Activated CD8-positive, alpha-beta memory T cell treated with anti-CD3 and anti-CD28 coated beads, Interleukin-2, amount 50 U/mL, for 1 hour (primary cell): ENCODE measurements around the gene C16orf74.

Experiments
- DNase-seq: peaks from one replicate; pipeline ENCODE4 v3.0.0-alpha.2; 2020; ENCODE audit errors: extremely low read depth

The C16orf74 gene

DNA sequence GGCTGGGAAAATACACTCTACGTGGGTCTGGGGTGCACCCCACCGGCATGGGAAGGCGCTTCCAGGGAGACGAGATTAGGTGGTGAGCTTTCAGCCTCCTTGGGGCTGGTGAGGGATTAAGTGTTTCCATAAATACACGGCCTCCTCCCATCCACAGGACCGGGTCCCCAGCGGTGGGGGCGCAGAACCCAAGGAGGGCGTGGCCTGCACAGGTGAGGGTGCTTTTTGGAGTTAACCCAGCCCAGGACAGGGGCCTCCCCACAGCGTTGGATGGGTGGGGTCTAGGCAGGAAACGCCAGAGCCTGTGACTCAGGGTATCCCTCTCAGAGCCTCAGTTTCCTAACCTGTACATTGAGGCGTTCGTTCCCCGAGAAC, 1.1 kb downstream of the C16orf74 start:
- DNase-seq = no peak

DNA sequence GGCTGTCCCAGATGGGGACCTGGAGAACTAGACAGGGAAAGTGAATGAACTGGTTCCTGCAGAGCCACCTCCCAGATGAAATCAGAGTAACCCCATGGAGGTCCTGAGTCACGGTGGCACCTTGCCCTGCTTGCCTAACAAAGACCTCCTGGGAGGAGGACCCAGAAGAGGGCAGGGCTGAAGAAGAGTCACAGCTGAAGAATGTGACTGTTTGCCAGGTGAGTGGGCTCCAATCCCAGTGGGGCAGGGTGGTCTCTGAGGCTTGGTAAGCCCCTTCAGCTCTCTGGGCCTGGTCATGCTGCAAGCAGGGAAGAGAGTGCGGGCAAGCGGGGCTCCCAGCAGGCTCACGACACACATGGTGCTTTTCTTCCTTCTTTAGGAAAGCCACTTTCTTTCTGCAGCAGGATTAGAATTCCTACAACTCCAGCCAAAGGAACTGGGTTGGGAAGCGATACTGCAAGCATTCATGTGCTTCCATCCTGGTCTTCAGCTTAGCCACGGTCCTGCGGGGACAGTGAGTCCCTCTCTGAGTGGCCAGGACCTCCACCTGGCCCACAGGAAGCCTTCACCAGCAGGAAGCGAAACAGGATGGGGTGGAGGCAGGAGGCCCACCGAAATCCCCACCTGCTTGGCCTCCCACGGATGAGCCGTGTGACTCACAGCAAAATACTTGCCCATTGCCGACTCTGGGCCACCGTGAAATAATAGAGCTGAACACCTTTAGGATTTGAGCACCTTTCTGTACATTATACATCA, 4.3 kb downstream of the C16orf74 start:
- DNase-seq = no peak

DNA sequence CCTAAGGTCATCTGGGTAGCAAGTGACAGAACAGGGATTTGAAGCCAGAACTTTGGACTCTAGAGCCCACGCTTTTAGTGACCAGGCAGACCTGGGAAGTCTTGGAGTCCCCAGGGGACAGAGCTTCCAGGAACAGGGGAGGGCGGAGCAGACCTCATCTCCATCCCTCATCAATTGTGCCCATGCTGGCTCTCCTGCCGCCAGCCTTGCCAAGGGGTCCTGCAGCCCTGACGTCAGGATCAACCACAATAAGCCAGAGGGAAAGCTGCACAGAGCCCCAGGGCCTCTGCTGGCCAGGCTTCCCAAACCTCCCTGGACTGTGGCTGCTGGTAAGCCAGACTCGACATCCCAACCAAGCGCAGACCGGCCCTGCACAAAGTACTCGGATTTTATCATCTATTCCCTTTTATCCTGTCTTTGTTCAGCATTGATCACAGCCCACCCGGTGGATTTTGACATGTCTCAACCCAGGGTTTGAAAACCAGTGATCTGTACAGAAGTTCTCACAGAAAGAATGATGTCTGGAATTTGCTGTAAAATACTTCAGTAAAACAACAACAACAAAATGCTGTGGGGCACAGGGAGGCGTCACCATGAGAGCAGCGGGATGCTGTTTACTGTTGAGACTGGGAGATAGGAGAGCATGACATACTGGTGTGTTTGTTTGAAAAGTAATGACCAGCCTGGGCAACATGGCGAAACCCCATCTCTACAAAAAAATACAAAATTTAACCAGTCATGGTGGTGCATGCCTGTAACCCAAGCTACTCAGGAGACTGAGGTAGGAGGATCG, 11.8 kb downstream of the C16orf74 start:
- no peak for DNase-seq

DNA sequence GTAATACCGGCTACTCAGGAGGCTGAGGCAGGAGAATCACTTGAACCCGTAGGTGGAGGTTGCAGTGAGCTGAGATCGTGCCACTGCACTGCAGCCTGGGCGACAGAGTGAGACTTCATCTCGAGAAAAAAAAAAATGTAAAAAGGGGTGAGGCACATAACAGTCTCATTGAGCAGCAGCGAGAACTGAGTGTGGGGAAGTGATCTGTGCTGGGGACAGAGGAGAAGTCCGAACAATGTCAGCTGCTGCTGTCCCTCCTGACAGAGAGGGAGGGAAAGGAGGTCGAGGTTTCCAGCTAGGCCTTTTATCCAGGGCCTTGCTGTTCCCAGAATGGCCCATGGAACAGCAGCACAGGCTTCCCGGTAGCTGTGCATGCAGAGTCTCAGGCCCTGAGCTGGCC, 14.0 kb downstream of the C16orf74 start:
- DNase-seq = no peak

GRCh38 chr16:85735946-85736345, 14.9 kb downstream of the C16orf74 start:
- no peak for DNase-seq

DNA sequence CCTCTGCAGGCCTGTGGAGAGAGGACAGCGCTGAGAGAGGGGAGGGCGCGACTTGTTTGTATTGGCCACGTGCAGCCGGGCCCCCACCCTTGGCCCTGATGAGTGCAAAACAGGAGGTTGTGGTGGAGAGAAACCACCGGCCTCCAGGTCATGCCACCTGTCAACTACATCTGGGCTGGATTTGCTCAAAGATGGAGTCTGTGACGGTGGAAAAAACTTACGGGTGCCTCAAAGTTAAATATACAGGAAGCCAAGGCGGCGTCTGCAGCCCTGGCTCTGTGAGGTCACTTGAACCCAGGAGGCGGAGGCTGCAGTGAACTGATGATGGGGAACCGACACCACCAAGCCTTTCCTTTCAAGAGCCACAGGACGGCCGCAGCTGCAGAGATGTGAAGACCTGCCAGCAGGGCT, 15.7 kb downstream of the C16orf74 start:
- no peak for DNase-seq

GRCh38 chr16:85734311-85735017, 16.4 kb downstream of the C16orf74 start:
- no peak for DNase-seq

- no peak for DNase-seq
Observed at GRCh38 chr16:85733839-85734170, 17.1 kb downstream of the C16orf74 start.

GRCh38 chr16:85733155-85733838, 17.6 kb downstream of the C16orf74 start:
- DNase-seq = no peak

DNA sequence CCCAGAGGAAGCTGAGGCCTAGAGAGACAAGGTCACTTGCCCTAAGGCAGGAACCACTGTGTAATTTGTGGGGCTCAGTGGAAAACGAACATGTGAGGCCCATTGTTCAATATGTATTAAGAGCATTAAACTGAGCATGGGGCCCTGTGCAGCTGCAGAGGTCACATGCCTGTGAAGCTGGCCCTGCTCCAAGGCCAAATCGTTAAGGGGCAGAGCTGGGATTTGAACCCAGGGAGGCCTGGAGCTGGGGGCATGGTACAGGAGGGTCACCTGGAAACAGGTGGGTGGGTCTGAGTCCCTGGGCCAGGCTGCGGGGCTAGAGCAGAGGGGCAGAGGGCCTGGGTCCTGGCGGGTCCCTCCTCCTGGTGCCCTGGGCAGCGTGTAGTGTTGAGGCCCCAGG, 19.7 kb downstream of the C16orf74 start:
- DNase-seq = no peak

- no peak for DNase-seq
Observed at GRCh38 chr16:85730186-85730465, 20.8 kb downstream of the C16orf74 start.

DNA sequence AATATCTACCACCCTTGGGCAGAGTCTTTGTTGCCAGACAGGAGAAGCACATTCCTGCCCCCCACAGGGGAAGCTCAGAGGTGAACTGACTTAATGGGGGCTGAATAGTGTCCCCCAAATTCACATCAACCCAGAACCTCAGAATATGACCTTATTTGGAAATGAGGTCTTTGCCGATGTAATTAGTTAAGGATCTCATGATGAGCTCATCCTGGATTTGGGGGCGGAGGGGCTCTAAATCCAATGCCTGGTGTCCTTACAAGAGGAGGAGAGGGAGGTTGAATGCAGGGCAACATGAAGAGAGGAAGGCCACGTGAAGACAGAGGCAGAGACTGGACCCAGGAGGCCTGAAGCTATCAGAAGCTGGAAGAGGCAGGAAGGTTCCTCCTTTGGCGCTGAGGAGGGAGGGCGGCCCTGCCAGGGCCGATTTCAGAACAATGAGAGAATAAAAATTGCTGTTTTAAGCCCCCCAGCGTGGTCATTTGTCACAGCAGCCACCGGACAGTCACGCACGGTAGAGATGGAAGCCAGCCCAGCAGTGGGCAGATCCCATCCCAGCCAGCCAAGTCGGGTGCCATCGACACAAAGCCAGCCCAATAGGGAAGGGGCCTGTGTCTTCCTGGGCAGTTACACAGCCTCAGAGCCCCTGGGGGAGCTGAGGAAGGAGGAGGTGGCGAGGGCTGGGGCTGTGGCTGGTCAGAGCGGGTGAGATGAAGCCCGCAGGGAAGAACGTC, 21.3 kb downstream of the C16orf74 start:
- DNase-seq = no peak

DNA sequence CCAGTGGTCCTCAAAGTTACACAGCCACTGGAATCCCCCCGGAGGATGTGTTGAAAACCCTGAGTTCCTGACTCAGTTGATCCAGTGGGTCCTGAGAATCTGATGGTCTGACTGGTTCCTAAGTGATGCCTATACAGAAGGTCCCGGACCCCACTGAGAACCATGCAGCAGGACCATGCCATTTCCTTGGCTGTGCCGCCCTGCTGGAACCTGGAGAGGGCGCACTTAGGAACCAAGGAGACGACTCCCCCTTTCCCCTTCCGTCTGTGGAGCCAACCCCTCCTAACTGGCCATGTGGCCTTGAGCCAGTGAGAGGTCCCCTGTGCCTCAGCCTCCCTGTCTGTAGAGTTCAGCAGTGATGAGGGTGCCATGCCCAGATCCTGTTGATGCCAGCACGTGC, 22.0 kb downstream of the C16orf74 start:
- no peak for DNase-seq

GRCh38 chr16:85724936-85725335, 26.0 kb downstream of the C16orf74 start:
- DNase-seq = no peak

- no peak for DNase-seq
Observed at GRCh38 chr16:85724126-85724879, 26.6 kb downstream of the C16orf74 start.

- no peak for DNase-seq
Observed at GRCh38 chr16:85722128-85722893, 28.6 kb downstream of the C16orf74 start.

DNA sequence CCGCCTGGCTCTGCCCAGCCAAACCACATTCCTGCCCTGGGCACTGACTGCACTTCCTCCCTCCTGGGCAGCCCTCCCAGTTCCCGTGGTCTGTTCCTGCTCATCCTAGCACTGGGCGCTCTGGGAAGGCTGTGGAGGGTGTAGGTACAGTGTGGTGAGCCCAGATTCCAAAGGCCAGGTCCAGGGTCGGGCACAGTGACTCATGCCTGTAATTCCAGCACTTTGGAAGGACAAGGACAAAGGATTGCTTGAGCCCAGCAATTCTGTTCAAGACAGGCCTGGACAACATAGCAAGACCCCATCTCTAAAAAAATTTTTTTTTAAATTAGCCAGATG, 30.6 kb downstream of the C16orf74 start:
- DNase-seq = no peak

GRCh38 chr16:85719605-85720301, 31.1 kb downstream of the C16orf74 start:
- no peak for DNase-seq

DNA sequence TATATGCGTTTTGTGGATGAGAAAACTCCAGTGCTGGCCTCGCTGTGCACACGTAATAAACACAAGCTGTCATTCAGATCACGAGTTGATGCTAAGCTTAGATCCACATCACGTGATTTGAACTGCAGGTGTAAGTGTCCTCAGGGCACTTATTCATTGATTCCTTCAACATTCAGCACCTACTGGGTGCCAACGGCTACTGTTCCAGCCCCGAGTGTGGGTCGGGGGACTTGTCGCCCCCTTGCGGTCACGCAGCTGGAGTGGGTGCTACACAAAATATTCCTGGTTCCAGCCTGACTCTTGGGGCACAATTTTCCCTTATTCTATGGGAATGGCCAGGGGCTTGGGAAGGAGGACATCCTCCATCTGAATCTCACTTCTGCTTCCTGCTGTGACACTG, 32.2 kb downstream of the C16orf74 start:
- no peak for DNase-seq

GRCh38 chr16:85718153-85718477, 32.8 kb downstream of the C16orf74 start:
- DNase-seq = no peak
